ENCODE data around the gene TRAF1. TPM values are rescaled to one million over a fixed set of nuclear protein-coding genes. Genes with fewer than 3 reads are reported as not detected.

The TRAF1 gene
- total RNA-seq, 1 donor from 2014 or later: 1.4 TPM

GRCh38 chr9:120947222-120947621 lies 20.6 kb upstream of the TRAF1 start:
- Mint-ChIP-seq H3K27ac (ENCODE audit: unreplicated experiment) (no peak overlapping the region), H3K4me1 (ENCODE audit: unreplicated experiment) (peaks cover 19% of the 10 kb centered on the region)
- TF ChIP-seq CTCF (IDR thresholded peaks at IDR 0.05; ENCODE audit: unreplicated experiment): no peak

GRCh38 chr9:120946259-120946658 lies 19.7 kb upstream of the TRAF1 start:
- DNase-seq (ENCODE audit: low spot score): no peak
- no peak overlapping the region for H3K4me3 Mint-ChIP-seq (ENCODE audit: unreplicated experiment)
- H3K4me1 Mint-ChIP-seq (ENCODE audit: unreplicated experiment): peaks cover 16% of the 10 kb centered on the region
- H3K9me3 Mint-ChIP-seq (ENCODE audit: unreplicated experiment): no peaks in the 10 kb centered on the region
- no peak for TF ChIP-seq CTCF (IDR thresholded peaks at IDR 0.05; ENCODE audit: unreplicated experiment)
- H3K36me3 Mint-ChIP-seq (ENCODE audit: low read depth, unreplicated experiment): no peaks in the 10 kb centered on the region
- H3K27me3 Mint-ChIP-seq (ENCODE audit: unreplicated experiment): no peaks in the 10 kb centered on the region
- no peak overlapping the region for H3K27ac Mint-ChIP-seq (ENCODE audit: unreplicated experiment)

More at GRCh38 chr9:120947222-120947621, 20.6 kb upstream of the TRAF1 start:
- Mint-ChIP-seq H3K27me3 (ENCODE audit: unreplicated experiment) (no peaks in the 10 kb centered on the region), H3K4me3 (ENCODE audit: unreplicated experiment) (no peak overlapping the region), H3K36me3 (ENCODE audit: low read depth, unreplicated experiment) (no peaks in the 10 kb centered on the region), H3K9me3 (ENCODE audit: unreplicated experiment) (no peaks in the 10 kb centered on the region)
- DNase-seq (ENCODE audit: low spot score): no peak

- no peak overlapping the region for H3K27ac Mint-ChIP-seq (ENCODE audit: unreplicated experiment)
- H3K9me3 Mint-ChIP-seq (ENCODE audit: unreplicated experiment): no peaks in the 10 kb centered on the region
- peaks cover 9% of the 10 kb centered on the region for H3K4me1 Mint-ChIP-seq (ENCODE audit: unreplicated experiment)
- no peaks in the 10 kb centered on the region for H3K27me3 Mint-ChIP-seq (ENCODE audit: unreplicated experiment)
- no peak for TF ChIP-seq CTCF (IDR thresholded peaks at IDR 0.05; ENCODE audit: unreplicated experiment)
- H3K4me3 Mint-ChIP-seq (ENCODE audit: unreplicated experiment): no peak overlapping the region
- no peaks in the 10 kb centered on the region for H3K36me3 Mint-ChIP-seq (ENCODE audit: low read depth, unreplicated experiment)
- DNase-seq (ENCODE audit: low spot score): no peak
Measured at GRCh38 chr9:120944948-120945347, 18.4 kb upstream of the TRAF1 start.

GRCh38 chr9:120944434-120944843 lies 17.8 kb upstream of the TRAF1 start:
- H3K27ac Mint-ChIP-seq (ENCODE audit: unreplicated experiment): no peak overlapping the region
- no peaks in the 10 kb centered on the region for H3K27me3 Mint-ChIP-seq (ENCODE audit: unreplicated experiment)
- no peaks in the 10 kb centered on the region for H3K36me3 Mint-ChIP-seq (ENCODE audit: low read depth, unreplicated experiment)
- H3K9me3 Mint-ChIP-seq (ENCODE audit: unreplicated experiment): no peaks in the 10 kb centered on the region
- H3K4me3 Mint-ChIP-seq (ENCODE audit: unreplicated experiment): no peak overlapping the region
- no peak for TF ChIP-seq CTCF (IDR thresholded peaks at IDR 0.05; ENCODE audit: unreplicated experiment)
- no peak for DNase-seq (ENCODE audit: low spot score)
- peaks cover 9% of the 10 kb centered on the region for H3K4me1 Mint-ChIP-seq (ENCODE audit: unreplicated experiment)

- no peak for TF ChIP-seq CTCF (IDR thresholded peaks at IDR 0.05; ENCODE audit: unreplicated experiment)
- no peaks in the 10 kb centered on the region for H3K9me3 Mint-ChIP-seq (ENCODE audit: unreplicated experiment)
- H3K4me1 Mint-ChIP-seq (ENCODE audit: unreplicated experiment): peaks cover 9% of the 10 kb centered on the region
- no peak overlapping the region for H3K27ac Mint-ChIP-seq (ENCODE audit: unreplicated experiment)
- H3K36me3 Mint-ChIP-seq (ENCODE audit: low read depth, unreplicated experiment): no peaks in the 10 kb centered on the region
- DNase-seq (ENCODE audit: low spot score): no peak
- no peak overlapping the region for H3K4me3 Mint-ChIP-seq (ENCODE audit: unreplicated experiment)
- no peaks in the 10 kb centered on the region for H3K27me3 Mint-ChIP-seq (ENCODE audit: unreplicated experiment)
Measured at GRCh38 chr9:120942186-120943001, 15.8 kb upstream of the TRAF1 start.
